SJSA1 (cell line): Measurements from ENCODE around the gene SBF2. TPM values are rescaled to one million over a fixed set of nuclear protein-coding genes. Genes with fewer than 3 reads are reported as not detected.
"Not testable (repeated sequence)": the region's sequence is repeated elsewhere in the genome, so short reads cannot be mapped to it uniquely, and the experiment has no call there.

Experiments used
- DNase-seq, 2 experiments: peaks; one replicate each; pipeline ENCODE4 v3.0.0-alpha.2; 2015 to 2020; ENCODE audit warnings: low spot score in 2 of 2, low read depth in 1 of 2
- H3K27ac ChIP-seq: fragments of 250-450 bp; sonication (Bioruptor Pico); 2 replicates; pipeline ENCODE4 v1.5.1; 2020; ENCODE audit warnings: mild to moderate bottlenecking, moderate library complexity
- H3K27me3 ChIP-seq: fragments of 250-450 bp; sonication (Bioruptor Pico); replicated peaks from 2 replicates; pipeline ENCODE4 v1.5.1; 2020; ENCODE audit warnings: mild to moderate bottlenecking, moderate library complexity
- H3K36me3 ChIP-seq: fragments of 250-450 bp; sonication (Bioruptor Pico); 2 replicates; pipeline ENCODE4 v1.5.1; 2020; ENCODE audit warnings: mild to moderate bottlenecking
- H3K4me1 ChIP-seq: fragments of 250-450 bp; sonication (Bioruptor Pico); replicated peaks from 2 replicates; pipeline ENCODE4 v1.6.1; 2021; ENCODE audit warnings: mild to moderate bottlenecking
- H3K4me3 ChIP-seq: fragments of 250-450 bp; sonication (Bioruptor Pico); 2 replicates; pipeline ENCODE4 v1.5.1; 2020; ENCODE audit warnings: mild to moderate bottlenecking
- H3K9me3 ChIP-seq: fragments of 250-450 bp; sonication (Bioruptor Pico); replicated peaks from 2 replicates; pipeline ENCODE4 v1.5.1; 2020; ENCODE audit warnings: mild to moderate bottlenecking
- total RNA-seq: library from RNA; depleted of rRNA; stranded (reverse); fragments of >200 nt; shearing (Covaris generic); gene quantifications from 2 replicates; pipeline ENCODE4 v1.2.3, GENCODE V29; 2014

SBF2 gene
- total RNA-seq, 1 experiment from 2014 or later: 29.7 TPM

DNA sequence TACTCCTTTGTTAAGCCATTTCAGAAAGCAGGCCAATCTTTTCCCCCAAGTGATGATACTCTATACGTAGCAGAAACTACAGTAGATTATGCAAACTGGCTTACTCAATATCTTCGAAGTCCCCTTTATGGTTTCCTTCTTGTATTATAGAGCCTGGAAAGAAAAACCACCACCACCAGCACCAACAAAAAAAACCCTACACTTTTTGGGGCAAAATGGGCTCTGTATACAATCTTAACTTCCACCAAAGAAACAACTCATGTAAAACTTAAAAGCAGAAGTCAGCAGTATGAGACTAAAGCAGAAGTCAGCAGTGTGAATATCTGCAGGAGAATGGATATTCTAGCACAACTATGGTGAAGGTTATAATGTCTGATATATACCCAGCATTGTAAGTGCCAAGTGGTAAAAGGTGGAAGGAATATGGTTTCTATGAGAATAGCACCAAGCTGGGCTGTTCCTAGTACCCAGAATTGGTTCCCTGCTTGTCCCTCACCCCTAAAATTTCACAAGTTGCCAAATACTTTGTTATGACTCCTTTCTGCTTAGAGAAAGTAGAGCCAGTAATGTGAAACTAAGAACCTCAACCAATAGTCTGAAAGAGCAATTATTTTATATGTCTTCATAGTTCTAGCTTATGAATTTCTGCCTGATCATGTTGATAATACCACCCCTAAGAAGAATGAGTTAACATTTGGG, 252.1 kb downstream of the SBF2 start:
- Histone ChIP-seq H3K4me3 (no peak overlapping the region), H3K36me3 (peaks cover 5% of the 10 kb centered on the region; the same call in 1 of the 2 replicates), H3K27ac (no peak overlapping the region), H3K27me3 (no peaks in the 10 kb centered on the region), H3K9me3 (peaks cover 12% of the 10 kb centered on the region; the same call in 1 of the 2 replicates), H3K4me1 (no peaks in the 10 kb centered on the region)
- no peak for DNase-seq

DNA sequence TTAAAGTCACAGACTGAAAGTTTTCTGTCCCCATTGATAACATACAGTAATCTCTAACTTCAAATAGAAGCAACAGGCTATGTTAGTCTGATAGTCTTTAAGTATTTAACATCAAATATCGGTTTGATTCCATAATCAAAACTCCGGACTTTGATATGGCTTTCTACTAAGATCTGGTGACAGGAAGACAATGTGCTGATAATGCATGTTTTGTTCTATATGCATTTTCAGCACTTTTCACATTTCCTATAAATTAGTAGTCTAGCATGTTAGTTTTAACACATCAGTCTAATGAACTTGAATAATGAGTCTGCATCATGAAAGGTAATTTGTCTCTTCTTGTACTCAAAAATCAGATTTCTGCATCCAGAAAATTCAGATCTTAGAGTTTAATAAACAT, 252.7 kb downstream of the SBF2 start:
- no peaks in the 10 kb centered on the region for H3K27me3 ChIP-seq
- peaks cover 12% of the 10 kb centered on the region; the same call in 1 of the 2 replicates for H3K9me3 ChIP-seq
- H3K4me1 ChIP-seq: no peaks in the 10 kb centered on the region
- no peak for DNase-seq
- no peak overlapping the region for H3K27ac ChIP-seq
- H3K36me3 ChIP-seq: peaks cover 5% of the 10 kb centered on the region; the same call in 1 of the 2 replicates
- H3K4me3 ChIP-seq: no peak overlapping the region

DNA sequence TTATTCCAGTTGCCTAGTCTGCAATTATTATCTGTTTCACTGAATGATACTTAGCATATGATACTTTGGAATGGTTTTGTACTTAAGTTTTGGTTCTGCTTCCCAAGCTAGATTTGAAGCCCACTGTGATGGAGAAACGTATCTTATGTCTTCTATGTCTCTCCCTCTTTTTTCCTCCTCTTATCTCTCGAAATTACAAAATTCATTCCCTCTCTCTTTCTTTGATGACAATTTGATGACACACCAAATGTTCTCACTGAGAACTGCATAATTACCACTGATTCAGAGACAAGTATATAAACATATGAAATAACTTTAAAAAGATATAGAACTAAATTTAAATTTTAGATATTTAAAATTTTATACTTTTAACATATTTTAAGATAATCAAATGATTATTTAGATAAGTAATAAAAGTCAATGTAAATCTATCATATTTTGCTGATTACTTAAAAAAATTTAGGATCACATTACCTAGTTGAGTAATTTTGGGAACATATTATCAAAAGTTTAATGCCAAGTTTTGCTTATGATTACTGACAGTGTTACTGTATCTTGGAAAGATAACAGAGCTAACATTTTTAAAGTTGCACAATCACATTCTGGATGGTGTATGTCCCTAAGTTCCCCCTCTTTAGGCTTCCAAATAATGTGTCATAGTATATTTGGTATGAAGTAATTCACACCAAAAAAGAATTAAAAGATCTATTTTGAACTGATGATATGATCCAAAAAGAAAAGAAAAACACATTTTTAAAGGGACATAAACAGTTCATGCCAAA, 255.3 kb downstream of the SBF2 start:
- DNase-seq: no peak

DNA sequence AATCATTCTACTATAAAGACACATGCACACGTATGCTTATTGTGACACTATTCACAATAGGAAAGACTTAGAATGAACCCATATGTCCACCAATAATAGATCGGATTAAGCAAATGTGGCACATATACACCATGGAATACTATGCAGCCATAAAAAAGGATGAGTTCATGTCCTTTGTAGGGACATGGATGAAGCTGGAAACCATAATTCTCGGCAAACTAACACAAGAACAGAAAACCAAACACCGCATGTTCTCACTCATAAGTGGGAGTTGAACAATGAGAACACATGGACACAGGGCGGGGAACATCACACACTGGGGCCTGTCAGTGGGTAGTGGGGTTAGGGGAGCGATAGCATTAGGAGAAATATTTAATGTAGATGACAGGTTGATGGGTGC, 258.1 kb downstream of the SBF2 start:
- H3K4me3 ChIP-seq, DNase-seq, H3K27me3 ChIP-seq, H3K36me3 ChIP-seq, H3K4me1 ChIP-seq, H3K9me3 ChIP-seq, H3K27ac ChIP-seq: not testable (repeated sequence)

More for the DNA sequence above, 255.3 kb downstream of the SBF2 start:
- no peaks in the 10 kb centered on the region for H3K27me3 ChIP-seq
- no peaks in the 10 kb centered on the region for H3K4me1 ChIP-seq
- H3K36me3 ChIP-seq: peaks cover 5% of the 10 kb centered on the region; the same call in 1 of the 2 replicates
- H3K27ac ChIP-seq: no peak overlapping the region
- no peaks in the 10 kb centered on the region for H3K9me3 ChIP-seq
- H3K4me3 ChIP-seq: no peak overlapping the region

DNA sequence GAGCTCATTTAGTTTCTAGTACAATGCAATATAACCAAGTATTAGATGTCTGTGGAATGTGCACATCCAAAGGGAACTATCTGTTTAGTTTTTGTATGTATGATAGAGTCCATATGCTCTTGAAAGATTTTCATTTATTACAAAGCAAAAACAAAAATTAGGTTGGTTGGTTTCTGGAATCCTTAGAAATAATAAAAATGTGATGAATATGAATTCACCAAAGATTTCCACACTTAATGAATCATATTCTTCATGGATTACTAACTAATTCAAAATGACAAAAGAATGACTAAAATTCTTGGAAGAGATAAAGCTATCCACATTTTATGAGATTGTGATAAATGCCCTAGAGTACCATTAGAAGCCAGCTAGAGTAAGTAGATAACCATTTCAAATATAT, 261.1 kb downstream of the SBF2 start:
- Histone ChIP-seq H3K36me3 (0 out of 2 replicates have a peak, but pooled peaks cover 2% of the 10 kb centered on the region), H3K4me3 (no peak overlapping the region), H3K4me1 (no peaks in the 10 kb centered on the region), H3K9me3 (no peaks in the 10 kb centered on the region), H3K27me3 (no peaks in the 10 kb centered on the region), H3K27ac (no peak overlapping the region)
- DNase-seq: no peak

DNA sequence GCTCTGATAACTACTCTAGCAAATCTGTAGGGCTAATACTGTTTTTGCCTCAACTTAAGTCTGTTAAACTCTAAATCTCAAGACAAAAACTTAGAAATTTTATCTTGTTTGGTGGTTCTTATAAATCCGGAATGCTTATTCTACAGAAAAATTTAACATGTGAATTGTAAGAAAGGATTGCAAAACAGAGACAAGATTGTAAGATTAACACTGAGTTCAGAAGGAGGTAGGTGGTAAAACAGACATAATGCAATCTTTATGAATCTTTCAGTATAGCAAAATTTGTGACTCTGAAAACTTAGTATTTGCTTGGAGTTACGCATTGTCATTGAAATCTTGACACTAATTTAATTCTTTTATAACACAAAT, 263.9 kb downstream of the SBF2 start:
- Histone ChIP-seq H3K4me1 (no peaks in the 10 kb centered on the region), H3K4me3 (no peak overlapping the region), H3K27me3 (no peaks in the 10 kb centered on the region), H3K27ac (no peak overlapping the region), H3K9me3 (no peaks in the 10 kb centered on the region), H3K36me3 (0 out of 2 replicates have a peak, but pooled peaks cover 2% of the 10 kb centered on the region)
- DNase-seq: no peak

DNA sequence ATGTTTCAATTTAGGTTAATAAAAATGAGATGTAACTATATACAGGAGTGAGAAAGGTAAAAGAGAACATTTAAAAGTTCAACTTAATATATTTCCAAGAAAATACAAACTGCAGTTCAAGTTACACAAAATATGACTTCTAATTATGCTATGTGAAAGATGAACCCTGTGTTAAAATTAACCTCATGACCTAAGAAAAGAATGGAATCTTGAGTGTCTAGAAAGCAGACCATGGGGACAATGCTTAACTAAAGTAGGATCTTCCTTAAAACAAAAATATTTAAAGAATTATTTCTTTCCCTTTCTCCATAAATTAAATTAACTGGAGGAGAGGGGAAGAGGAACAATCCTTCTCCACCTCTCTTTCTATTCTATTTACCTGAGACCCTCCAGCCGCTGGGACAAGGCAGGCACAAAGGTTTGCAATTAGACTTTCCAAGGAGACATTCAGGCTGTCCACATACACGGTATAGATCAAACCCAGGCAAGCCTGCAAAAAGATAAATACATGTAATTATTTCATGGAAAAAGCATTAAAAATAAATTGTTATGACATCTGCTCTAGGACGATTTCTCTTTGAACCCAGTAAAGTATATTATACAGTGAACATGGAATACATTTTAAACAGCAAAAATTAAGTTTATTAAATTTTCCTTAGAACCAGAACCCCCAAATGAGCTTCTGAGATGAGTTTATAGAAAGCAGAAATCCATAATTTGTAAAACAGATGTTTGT, 264.5 kb downstream of the SBF2 start:
- Histone ChIP-seq H3K4me3 (no peak overlapping the region), H3K27ac (no peak overlapping the region), H3K9me3 (no peaks in the 10 kb centered on the region), H3K36me3 (0 out of 2 replicates have a peak, but pooled peaks cover 2% of the 10 kb centered on the region), H3K27me3 (no peaks in the 10 kb centered on the region), H3K4me1 (no peaks in the 10 kb centered on the region)
- DNase-seq: no peak

DNA sequence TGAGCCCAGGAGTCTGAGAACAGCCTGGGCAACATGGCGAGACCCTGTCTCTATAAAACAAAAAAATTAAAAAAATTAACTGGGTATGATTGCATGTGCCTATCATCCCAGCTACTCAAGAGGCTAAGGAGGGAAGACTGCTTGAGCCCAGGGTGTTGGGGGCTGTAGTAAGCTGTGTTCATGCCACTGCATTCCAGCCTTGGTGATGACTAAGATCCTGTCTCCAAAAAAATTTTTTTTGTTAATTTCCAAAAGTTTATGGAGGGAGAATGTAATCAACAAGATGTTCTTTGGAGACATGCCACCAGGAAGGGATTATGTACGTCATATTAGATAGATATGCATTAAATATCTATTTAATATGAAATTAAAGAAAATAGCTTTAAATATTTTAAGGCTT, 267.5 kb downstream of the SBF2 start:
- no peaks in the 10 kb centered on the region for H3K9me3 ChIP-seq
- no peak for DNase-seq
- no peak overlapping the region for H3K27ac ChIP-seq

DNA sequence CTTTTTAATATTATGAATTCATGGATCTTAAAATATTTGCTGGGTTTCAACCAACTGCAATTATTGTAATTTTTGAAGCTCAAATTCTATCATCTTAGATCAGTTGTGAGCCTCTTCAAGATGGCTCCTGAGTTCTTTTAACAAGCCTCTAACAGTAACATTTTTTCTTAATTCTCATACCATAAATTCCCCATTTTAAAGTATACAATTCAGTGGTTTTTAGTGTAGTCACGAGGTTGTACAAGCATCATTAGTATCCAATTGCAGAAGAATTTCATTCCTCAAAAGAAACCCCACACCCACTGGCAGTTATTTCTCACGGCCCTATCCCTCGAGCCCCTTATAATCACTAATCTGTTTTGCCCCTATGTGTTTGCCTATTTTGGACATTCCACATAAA, 270.8 kb downstream of the SBF2 start:
- H3K9me3 ChIP-seq: no peaks in the 10 kb centered on the region
- no peak for DNase-seq

More for the DNA sequence above, 267.5 kb downstream of the SBF2 start:
- Histone ChIP-seq H3K27me3 (no peaks in the 10 kb centered on the region), H3K36me3 (0 out of 2 replicates have a peak, but pooled peaks cover 2% of the 10 kb centered on the region), H3K4me1 (peaks cover 12% of the 10 kb centered on the region), H3K4me3 (no peak overlapping the region)

DNA sequence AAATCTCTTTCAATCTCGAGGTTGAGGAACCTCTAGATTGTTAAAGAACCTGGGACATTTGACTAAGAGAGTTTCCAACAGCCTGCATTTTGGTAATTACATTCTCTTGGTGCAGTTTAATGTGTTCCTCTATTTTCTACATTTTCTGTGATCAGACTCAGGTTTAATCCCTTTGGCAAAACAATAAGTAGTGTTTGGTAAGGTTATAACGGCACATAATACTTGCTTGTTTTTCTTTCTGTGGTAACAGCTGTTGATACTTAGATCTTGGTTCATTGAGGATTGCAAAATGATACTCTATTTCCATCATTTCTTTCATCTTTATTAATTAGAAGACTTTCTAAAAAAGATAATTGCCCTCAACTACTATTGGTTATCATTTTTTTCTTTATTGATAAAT, 271.3 kb downstream of the SBF2 start:
- Histone ChIP-seq H3K36me3 (no peaks in the 10 kb centered on the region), H3K27ac (no peak overlapping the region), H3K9me3 (no peaks in the 10 kb centered on the region), H3K27me3 (no peaks in the 10 kb centered on the region), H3K4me3 (no peak overlapping the region), H3K4me1 (peaks cover 14% of the 10 kb centered on the region)
- DNase-seq: no peak

More for the DNA sequence above, 270.8 kb downstream of the SBF2 start:
- Histone ChIP-seq H3K27me3 (no peaks in the 10 kb centered on the region), H3K4me1 (peaks cover 14% of the 10 kb centered on the region), H3K27ac (no peak overlapping the region), H3K4me3 (no peak overlapping the region), H3K36me3 (no peaks in the 10 kb centered on the region)

DNA sequence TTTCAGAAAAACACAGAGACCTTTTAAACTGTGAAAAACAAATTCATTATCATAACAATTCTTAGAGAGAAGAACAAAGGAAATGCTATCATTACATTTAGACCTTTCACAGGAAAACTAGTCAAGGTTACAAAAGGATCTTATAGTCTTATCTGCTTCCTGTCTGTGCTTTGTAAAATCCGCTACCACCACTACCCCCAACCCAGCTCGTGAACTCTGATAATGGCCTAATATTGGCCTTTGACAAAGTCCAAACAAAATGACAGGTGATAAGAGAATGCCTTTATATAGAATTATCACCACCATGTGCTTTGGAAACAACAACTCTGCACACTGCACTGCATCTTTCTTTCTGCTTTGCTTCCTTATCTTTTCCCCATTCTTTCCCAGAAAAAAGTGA, 272.5 kb downstream of the SBF2 start:
- no peak overlapping the region for H3K27ac ChIP-seq
- H3K4me3 ChIP-seq: no peak overlapping the region
- no peaks in the 10 kb centered on the region for H3K36me3 ChIP-seq
- DNase-seq: no peak
- no peaks in the 10 kb centered on the region for H3K27me3 ChIP-seq
- peaks cover 14% of the 10 kb centered on the region for H3K4me1 ChIP-seq
- H3K9me3 ChIP-seq: no peaks in the 10 kb centered on the region

DNA sequence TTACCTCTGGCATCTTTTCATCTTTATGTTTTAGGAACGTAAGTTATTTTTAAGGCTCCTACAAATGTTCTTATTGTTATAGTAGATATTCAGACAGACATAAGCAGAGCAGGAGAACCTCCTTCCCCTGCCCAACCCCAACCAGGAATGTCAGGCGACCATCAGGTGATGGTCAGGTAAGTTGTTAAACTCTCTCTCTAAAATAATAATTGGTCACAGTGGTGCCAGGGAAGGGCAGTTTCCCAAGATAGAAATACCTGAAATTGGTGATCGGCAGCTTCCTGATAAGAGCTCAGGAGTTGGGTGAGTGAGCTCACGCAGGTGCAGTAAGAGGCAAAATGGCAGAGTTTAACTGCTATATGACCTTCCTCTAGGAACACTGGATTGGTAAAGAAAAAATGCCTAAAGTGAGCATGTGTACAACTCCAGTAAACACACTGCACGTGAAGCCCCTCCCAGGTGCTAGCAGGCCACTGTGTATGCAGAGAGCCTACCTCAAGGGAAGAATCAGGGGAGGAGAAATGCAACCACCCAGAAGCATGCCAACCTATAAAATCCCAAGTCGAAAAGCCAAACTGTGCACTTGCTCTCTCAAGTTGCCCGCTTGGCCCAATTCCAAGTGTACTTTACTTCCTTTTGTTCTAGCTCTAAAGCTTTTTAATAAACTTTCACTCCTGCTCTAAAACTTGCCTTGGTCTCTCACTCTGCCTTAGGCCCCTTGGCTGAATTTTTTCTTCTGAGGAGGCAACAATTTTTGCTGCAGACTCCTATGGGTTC, 273.9 kb downstream of the SBF2 start:
- Histone ChIP-seq H3K4me1 (peaks cover 14% of the 10 kb centered on the region), H3K4me3 (no peak overlapping the region), H3K27ac (no peak overlapping the region), H3K9me3 (no peaks in the 10 kb centered on the region), H3K27me3 (no peaks in the 10 kb centered on the region), H3K36me3 (no peaks in the 10 kb centered on the region)
- DNase-seq: no peak

DNA sequence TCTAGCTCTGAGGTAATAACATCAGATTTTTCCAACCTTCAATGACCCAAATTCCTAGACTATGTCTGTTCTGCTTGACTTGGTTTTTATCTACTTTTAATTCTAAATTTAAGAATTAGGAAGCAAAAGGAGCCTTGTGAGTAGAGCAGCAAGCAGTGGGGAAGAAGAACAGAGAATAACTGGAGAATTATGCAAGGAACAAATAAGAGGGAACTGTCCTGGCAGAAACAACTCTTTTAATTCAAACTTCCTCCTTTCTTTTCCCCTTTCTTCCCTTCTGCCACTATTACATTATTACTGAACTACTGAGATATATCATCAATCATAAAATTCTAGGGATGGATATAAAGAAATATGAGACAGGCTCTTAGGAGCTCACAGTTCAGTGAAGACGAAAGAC, 276.1 kb downstream of the SBF2 start:
- Histone ChIP-seq H3K4me1 (peaks cover 13% of the 10 kb centered on the region), H3K9me3 (no peaks in the 10 kb centered on the region), H3K36me3 (no peaks in the 10 kb centered on the region), H3K27ac (no peak overlapping the region), H3K4me3 (no peak overlapping the region), H3K27me3 (no peaks in the 10 kb centered on the region)
- DNase-seq: no peak
